Activated naive CD8-positive, alpha-beta T cell treated with anti-CD3 and anti-CD28 coated beads, Interleukin-2, amount 10 ng/mL, durations not matched to agents 7 days and 5 days (primary cell): ENCODE results near the gene SGTA. TPM values are rescaled to one million over a fixed set of nuclear protein-coding genes. Genes with fewer than 3 reads are reported as not detected.
"Not testable (repeated sequence)": the region's sequence is repeated elsewhere in the genome, so short reads cannot be mapped to it uniquely, and the experiment has no call there.

Experiments
- ATAC-seq: fragments of 150-1000 bp; cut with Tn5 transposase; one replicate; pipeline ENCODE4 v1.10.0; 2021; ENCODE audit warnings: low read depth, moderate library complexity
- POLR2A ChIA-PET: fragments of 350-600 bp; sonication (Branson Sonifier 250); formaldehyde crosslinking; loops from one replicate; lab custom pipeline; 2021; ENCODE audit warnings: antibody characterized with exemption; lab: Charles Lee
- DNase-seq: peaks from one replicate; pipeline ENCODE4 v3.0.0; 2021
- H3K27ac Mint-ChIP-seq: one replicate; pipeline ENCODE4 v1.8.0; 2022; ENCODE audit warnings: mild to moderate bottlenecking, mixed read lengths
- H3K27me3 Mint-ChIP-seq: one replicate; pipeline ENCODE4 v1.8.0; 2022; ENCODE audit warnings: mild to moderate bottlenecking, moderate library complexity, mixed read lengths
- H3K36me3 Mint-ChIP-seq: one replicate; pipeline ENCODE4 v1.8.0; 2021; ENCODE audit warnings: mild to moderate bottlenecking, mixed read lengths
- H3K4me1 Mint-ChIP-seq: one replicate; pipeline ENCODE4 v1.8.0; 2021; ENCODE audit warnings: mixed read lengths
- H3K4me3 Mint-ChIP-seq: one replicate; pipeline ENCODE4 v1.8.0; 2022; ENCODE audit warnings: mild to moderate bottlenecking, moderate library complexity, mixed read lengths
- H3K9me3 Mint-ChIP-seq: one replicate; pipeline ENCODE4 v1.8.0; 2021; ENCODE audit warnings: mixed read lengths
- total RNA-seq, 2 experiments: library from RNA; stranded (reverse); gene quantifications; one replicate each; pipeline ENCODE4 v1.2.3, GENCODE V29; 2021

The SGTA gene
- total RNA-seq, 2 experiments from 2014 or later, result 39.6 to 42.6 TPM

- Mint-ChIP-seq H3K36me3 (peaks cover 12% of the 10 kb centered on the region), H3K4me3 (no peak overlapping the region), H3K27ac (no peak overlapping the region), H3K9me3 (no peaks in the 10 kb centered on the region), H3K4me1 (no peaks in the 10 kb centered on the region), H3K27me3 (no peaks in the 10 kb centered on the region)
- ATAC-seq (no peak), DNase-seq (no peak)
- POLR2A ChIA-PET, result interaction anchor here (0.6 kb wide), 1 partner anchor 118 kb away, joined by 4 read pairs; no protein-coding TSS in a partner anchor
Observed at GRCh38 chr19:2793577-2793976, 10.5 kb upstream of the SGTA start.

- POLR2A ChIA-PET, result no interaction called here
- H3K36me3 Mint-ChIP-seq, result peaks cover 12% of the 10 kb centered on the region
- no peaks in the 10 kb centered on the region for H3K9me3 Mint-ChIP-seq
- H3K4me3 Mint-ChIP-seq, result no peak overlapping the region
- H3K27me3 Mint-ChIP-seq, result no peaks in the 10 kb centered on the region
- no peak for ATAC-seq
- peaks cover 2% of the 10 kb centered on the region for H3K4me1 Mint-ChIP-seq
- H3K27ac Mint-ChIP-seq, result no peak overlapping the region
- no peak for DNase-seq
Observed at GRCh38 chr19:2793126-2793525, 10.1 kb upstream of the SGTA start.

GRCh38 chr19:2792666-2793065, 9.6 kb upstream of the SGTA start:
- DNase-seq, H3K9me3 Mint-ChIP-seq, H3K4me1 Mint-ChIP-seq, ATAC-seq, POLR2A ChIA-PET, H3K4me3 Mint-ChIP-seq, H3K27me3 Mint-ChIP-seq, H3K27ac Mint-ChIP-seq: not testable (repeated sequence)
- peaks cover 12% of the 10 kb centered on the region for H3K36me3 Mint-ChIP-seq

GRCh38 chr19:2791876-2792275, 8.8 kb upstream of the SGTA start:
- Mint-ChIP-seq H3K4me3 (no peak overlapping the region), H3K36me3 (peaks cover 12% of the 10 kb centered on the region), H3K27me3 (no peaks in the 10 kb centered on the region), H3K4me1 (peaks cover 3% of the 10 kb centered on the region), H3K9me3 (no peaks in the 10 kb centered on the region), H3K27ac (no peak overlapping the region)
- ATAC-seq (no peak), DNase-seq (no peak)
- POLR2A ChIA-PET, result no interaction called here

GRCh38 chr19:2791440-2791839, 8.4 kb upstream of the SGTA start:
- H3K36me3 Mint-ChIP-seq, result peaks cover 12% of the 10 kb centered on the region

GRCh38 chr19:2790557-2791271, 7.6 kb upstream of the SGTA start:
- Mint-ChIP-seq H3K36me3 (peaks cover 11% of the 10 kb centered on the region), H3K4me1 (peaks cover 5% of the 10 kb centered on the region), H3K9me3 (no peaks in the 10 kb centered on the region), H3K27ac (no peak overlapping the region), H3K27me3 (no peaks in the 10 kb centered on the region), H3K4me3 (no peak overlapping the region)
- no peak for ATAC-seq
- POLR2A ChIA-PET, result no interaction called here
- no peak for DNase-seq

More at GRCh38 chr19:2791440-2791839, 8.4 kb upstream of the SGTA start:
- Mint-ChIP-seq H3K4me1 (peaks cover 3% of the 10 kb centered on the region), H3K9me3 (no peaks in the 10 kb centered on the region), H3K27me3 (no peaks in the 10 kb centered on the region), H3K4me3 (no peak overlapping the region), H3K27ac (no peak overlapping the region)
- no peak for ATAC-seq
- no peak for DNase-seq
- POLR2A ChIA-PET, result no interaction called here

GRCh38 chr19:2790194-2790556, 7.1 kb upstream of the SGTA start:
- POLR2A ChIA-PET, result no interaction called here
- Mint-ChIP-seq H3K4me1 (peaks cover 5% of the 10 kb centered on the region), H3K36me3 (peaks cover 11% of the 10 kb centered on the region), H3K4me3 (no peak overlapping the region), H3K27me3 (no peaks in the 10 kb centered on the region), H3K9me3 (no peaks in the 10 kb centered on the region), H3K27ac (no peak overlapping the region)
- no peak for ATAC-seq
- no peak for DNase-seq

- no peaks in the 10 kb centered on the region for H3K27me3 Mint-ChIP-seq
- no peak for DNase-seq
- peak overlapping the region; percentile 28 for H3K4me3 Mint-ChIP-seq
- H3K4me1 Mint-ChIP-seq, result peaks cover 12% of the 10 kb centered on the region
- peaks cover 8% of the 10 kb centered on the region for H3K36me3 Mint-ChIP-seq
- POLR2A ChIA-PET, result no interaction called here
- H3K27ac Mint-ChIP-seq, result peak overlapping the region; percentile 45
- no peaks in the 10 kb centered on the region for H3K9me3 Mint-ChIP-seq
- ATAC-seq, result no peak
Observed at GRCh38 chr19:2788237-2788636, 5.2 kb upstream of the SGTA start.

GRCh38 chr19:2787115-2787514, 4.0 kb upstream of the SGTA start:
- H3K4me1 Mint-ChIP-seq, result peaks cover 17% of the 10 kb centered on the region
- no peak for ATAC-seq
- H3K4me3 Mint-ChIP-seq, result peak overlapping the region; percentile 40
- H3K27me3 Mint-ChIP-seq, result no peaks in the 10 kb centered on the region
- no peaks in the 10 kb centered on the region for H3K9me3 Mint-ChIP-seq
- peak overlapping the region; percentile 51 for H3K27ac Mint-ChIP-seq
- POLR2A ChIA-PET, result no interaction called here
- no peak for DNase-seq
- H3K36me3 Mint-ChIP-seq, result peaks cover 2% of the 10 kb centered on the region

GRCh38 chr19:2785244-2785997, 2.3 kb upstream of the SGTA start, which contains the start of gene THOP1:
Gene THOP1 (plus strand): TSS chr19:2785503. CDS start chr19:2785663, 160 bp downstream.
- Mint-ChIP-seq H3K27me3 (no peaks in the 10 kb centered on the region), H3K27ac (peak within 1 kb of the TSS; percentile 61), H3K36me3 (no peaks in the 10 kb centered on the region), H3K9me3 (no peaks in the 10 kb centered on the region), H3K4me3 (peak within 1 kb of the TSS; percentile 89), H3K4me1 (peaks cover 29% of the 10 kb centered on the region)
- ATAC-seq (peak; percentile 90), DNase-seq (peak; percentile 97)
- POLR2A ChIA-PET, result interaction anchor here (1.0 to 1.4 kb wide), 6 partner anchors 10 to 358 kb away, joined by 3 to 8 read pairs (median 3); partner anchors contain the start of genes SLC39A3, TIMM13 and ZNF555

- H3K27ac Mint-ChIP-seq, result peak overlapping the region; percentile 90
- POLR2A ChIA-PET, result interaction anchor here (1.1 to 1.3 kb wide), 2 partner anchors 44 to 308 kb away, joined by 4 to 5 read pairs; partner anchors contain the start of genes GADD45B and SLC39A3
- ATAC-seq, result no peak
- no peaks in the 10 kb centered on the region for H3K36me3 Mint-ChIP-seq
- no peaks in the 10 kb centered on the region for H3K9me3 Mint-ChIP-seq
- H3K27me3 Mint-ChIP-seq, result no peaks in the 10 kb centered on the region
- DNase-seq, result no peak
- peak overlapping the region; percentile 89 for H3K4me3 Mint-ChIP-seq
- peaks cover 33% of the 10 kb centered on the region for H3K4me1 Mint-ChIP-seq
Observed at GRCh38 chr19:2783781-2784145, 690 bp upstream of the SGTA start.

- Mint-ChIP-seq H3K9me3 (no peaks in the 10 kb centered on the region), H3K27me3 (no peaks in the 10 kb centered on the region), H3K27ac (peak overlapping the region; percentile 90), H3K4me1 (peaks cover 30% of the 10 kb centered on the region), H3K36me3 (no peaks in the 10 kb centered on the region), H3K4me3 (peak overlapping the region; percentile 89)
- POLR2A ChIA-PET, result interaction anchor here (1.1 to 1.3 kb wide), 2 partner anchors 43 to 306 kb away, joined by 4 to 5 read pairs; partner anchors contain the start of genes GADD45B and SLC39A3
- DNase-seq (no peak), ATAC-seq (no peak)
Observed at GRCh38 chr19:2782329-2782935, 641 bp downstream of the SGTA start.

- ATAC-seq, result no peak
- H3K36me3 Mint-ChIP-seq, result peaks cover under 1% of the 10 kb centered on the region
Observed at GRCh38 chr19:2780284-2780683, 2.8 kb downstream of the SGTA start.

More at GRCh38 chr19:2780284-2780683, 2.8 kb downstream of the SGTA start:
- Mint-ChIP-seq H3K4me1 (peaks cover 40% of the 10 kb centered on the region), H3K27me3 (no peaks in the 10 kb centered on the region), H3K27ac (no peak overlapping the region), H3K9me3 (no peaks in the 10 kb centered on the region), H3K4me3 (no peak overlapping the region)
- DNase-seq, result no peak
- POLR2A ChIA-PET, result no interaction called here
